Measurements from ENCODE around the gene ZNF335.

Gene ZNF335

GRCh38 chr20:45899046-45899835 is 72.8 kb downstream of the ZNF335 start:
- Histone ChIP-seq H3F3A (ENCODE audit: insufficient read depth, low read length) (no peaks in the 10 kb centered on the region), H3K27ac (ENCODE audit: low read depth, low read length, poor library complexity, severe bottlenecking) (no peak overlapping the region), H4K20me1 (ENCODE audit: insufficient read depth, low read length) (no peaks in the 10 kb centered on the region), H3K9ac (ENCODE audit: low read length) (no peak overlapping the region), H3K4me1 (ENCODE audit: insufficient read depth, low read length, severe bottlenecking) (no peaks in the 10 kb centered on the region), H3K79me2 (ENCODE audit: insufficient read depth, low read length) (no peaks in the 10 kb centered on the region), H3K36me3 (ENCODE audit: insufficient read depth, low read length) (peaks cover 16% of the 10 kb centered on the region; the same call in 1 of the 2 replicates), H2AFZ (ENCODE audit: low read length) (no peak overlapping the region), H3K4me3 (ENCODE audit: low read depth, low read length, poor library complexity, severe bottlenecking) (no peak overlapping the region), H3K27me3 (ENCODE audit: insufficient read depth, low read length) (no peaks in the 10 kb centered on the region), H3K9me2 (ENCODE audit: low read depth, low read length) (no peaks in the 10 kb centered on the region), H3K4me2 (ENCODE audit: low read length) (no peak overlapping the region), H3K9me3 (ENCODE audit: low read length) (no peaks in the 10 kb centered on the region)
- TF ChIP-seq CTCF (IDR thresholded peaks at IDR 0.05; ENCODE audit: low read length) (no peak), EZH2 (IDR thresholded peaks at IDR 0.05; ENCODE audit: borderline replicate concordance, low read length) (no peak)

Data from OCI-LY1 (cell line).